Activated CD4-positive, alpha-beta T cell treated with anti-CD3 and anti-CD28 coated beads for 36 hours (primary cell): Measurements from ENCODE around the gene PSMD8. TPM values are rescaled to one million over a fixed set of nuclear protein-coding genes. Genes with fewer than 3 reads are reported as not detected.
A peak's percentile ranks its signal among the peaks of the same experiment; 100 is the strongest.
"Not testable (repeated sequence)": the region's sequence is repeated elsewhere in the genome, so short reads cannot be mapped to it uniquely, and the experiment has no call there.

Source experiments
- ATAC-seq: fragments of 200-7000 bp; cut with Tn5 transposase; one replicate; pipeline ENCODE4 v1.10.0; 2021; ENCODE audit warnings: mild to moderate bottlenecking, moderate library complexity
- CTCF ChIA-PET: fragments of 350-600 bp; sonication (Branson Sonifier 250); formaldehyde crosslinking; loops from one replicate; lab custom pipeline; 2021; ENCODE audit warnings: antibody characterized with exemption; lab: Charles Lee
- POLR2A ChIA-PET: fragments of 350-600 bp; sonication (Branson Sonifier 250); formaldehyde crosslinking; loops from one replicate; lab custom pipeline; 2021; ENCODE audit warnings: antibody characterized with exemption, inconsistent platforms; lab: Charles Lee
- DNase-seq: peaks from one replicate; pipeline ENCODE4 v3.0.0-alpha.2; 2020
- H3K27ac Mint-ChIP-seq: one replicate; pipeline ENCODE4 v1.8.0; 2021; ENCODE audit warnings: mixed read lengths
- H3K27me3 Mint-ChIP-seq: one replicate; pipeline ENCODE4 v1.8.0; 2021; ENCODE audit warnings: mixed read lengths
- H3K36me3 Mint-ChIP-seq: one replicate; pipeline ENCODE4 v1.8.0; 2021; ENCODE audit warnings: low read depth, mixed read lengths
- H3K4me1 Mint-ChIP-seq: one replicate; pipeline ENCODE4 v1.8.0; 2021; ENCODE audit warnings: mixed read lengths
- H3K4me3 Mint-ChIP-seq: one replicate; pipeline ENCODE4 v1.8.0; 2021; ENCODE audit warnings: mild to moderate bottlenecking, moderate library complexity, mixed read lengths
- H3K9me3 Mint-ChIP-seq: one replicate; pipeline ENCODE4 v1.8.0; 2021; ENCODE audit warnings: low read depth, mixed read lengths
- intact Hi-C, 2 experiments: fragments of 100-400 bp; cut with DNase I in 1 of 2; cut with micrococcal nuclease in 1 of 2; formaldehyde crosslinking; loops; one replicate each; pipeline versions ENCODE4 v1.14.2 to v1.15.1; 2022 to 2024; cut with DNase I, micrococcal nuclease
- total RNA-seq, 2 experiments: library from RNA; stranded (reverse); gene quantifications; one replicate each; pipeline ENCODE4 v1.2.3, GENCODE V29; 2021

PSMD8 gene
- total RNA-seq, 2 experiments from 2014 or later: 219 to 275 TPM

GRCh38 chr19:38424272-38424671 lies 49.9 kb downstream of the PSMD8 start:
- no peak overlapping the region for H3K4me3 Mint-ChIP-seq
- ATAC-seq (no peak), DNase-seq (no peak)
- no peaks in the 10 kb centered on the region for H3K36me3 Mint-ChIP-seq
- peaks cover 27% of the 10 kb centered on the region for H3K4me1 Mint-ChIP-seq
- intact Hi-C loops: no loop called here
- CTCF ChIA-PET: interaction anchor here (1.0 to 1.1 kb wide), 2 partner anchors 18 to 141 kb away, joined by 3 to 4 read pairs; no protein-coding TSS in a partner anchor
- POLR2A ChIA-PET: interaction anchor here (0.7 kb wide), 1 partner anchor 30 kb away, joined by 5 read pairs; no protein-coding TSS in a partner anchor
- no peak overlapping the region for H3K27ac Mint-ChIP-seq
- no peaks in the 10 kb centered on the region for H3K9me3 Mint-ChIP-seq
- H3K27me3 Mint-ChIP-seq: no peaks in the 10 kb centered on the region

GRCh38 chr19:38425222-38425809 lies 50.9 kb downstream of the PSMD8 start:
- H3K9me3 Mint-ChIP-seq: no peaks in the 10 kb centered on the region
- no peak for ATAC-seq
- DNase-seq: no peak
- H3K4me3 Mint-ChIP-seq: peak overlapping the region; percentile 60
- intact Hi-C loops: loop anchor here (5.0 kb wide), 4 partner anchors 127 to 977 kb away; no protein-coding TSS in a partner anchor
- H3K27ac Mint-ChIP-seq: peak overlapping the region; percentile 78
- CTCF ChIA-PET: interaction anchor here (0.5 to 4.6 kb wide), 2 partner anchors 22 to 462 kb away, joined by 4 to 23 read pairs; partner anchors contain the start of gene FAM98C
- H3K4me1 Mint-ChIP-seq: peaks cover 33% of the 10 kb centered on the region
- H3K36me3 Mint-ChIP-seq: no peaks in the 10 kb centered on the region
- H3K27me3 Mint-ChIP-seq: no peaks in the 10 kb centered on the region
- POLR2A ChIA-PET: interaction anchor here (0.7 kb wide), 1 partner anchor 31 kb away, joined by 5 read pairs; no protein-coding TSS in a partner anchor

- no peaks in the 10 kb centered on the region for H3K36me3 Mint-ChIP-seq
- POLR2A ChIA-PET: interaction anchor here (0.6 to 0.7 kb wide), 2 partner anchors 8 to 53 kb away, joined by 3 read pairs; no protein-coding TSS in a partner anchor
- DNase-seq (peak; percentile 78), ATAC-seq (peak; percentile 27)
- CTCF ChIA-PET: interaction anchor here (0.5 to 4.6 kb wide), 6 partner anchors 15 to 906 kb away, joined by 3 to 23 read pairs (median 3); partner anchors contain the start of gene FAM98C
- intact Hi-C loops: loop anchor here (5.0 kb wide), 4 partner anchors 126 to 976 kb away; no protein-coding TSS in a partner anchor
- H3K9me3 Mint-ChIP-seq: no peaks in the 10 kb centered on the region
- peak within 1 kb of the TSS; percentile 60 for H3K4me3 Mint-ChIP-seq
- H3K27ac Mint-ChIP-seq: peak within 1 kb of the TSS; percentile 90
- peaks cover 33% of the 10 kb centered on the region for H3K4me1 Mint-ChIP-seq
- H3K27me3 Mint-ChIP-seq: no peaks in the 10 kb centered on the region
Measured at GRCh38 chr19:38425810-38426466, 51.6 kb downstream of the PSMD8 start, which contains the start of gene RASGRP4. Gene RASGRP4 (minus strand): TSS chr19:38426219. CDS start chr19:38426091, 128 bp downstream.

- not testable (repeated sequence) for H3K36me3 Mint-ChIP-seq, H3K27me3 Mint-ChIP-seq, H3K9me3 Mint-ChIP-seq
- ChIA-PET CTCF (interaction anchor here (0.8 to 4.6 kb wide), 2 partner anchors 14 to 24 kb away, joined by 3 to 23 read pairs; partner anchors contain the start of gene FAM98C), POLR2A (interaction anchor here (0.7 kb wide), 1 partner anchor 135 kb away, joined by 3 read pairs; no protein-coding TSS in a partner anchor)
- peaks cover 33% of the 10 kb centered on the region for H3K4me1 Mint-ChIP-seq
- H3K27ac Mint-ChIP-seq: peak overlapping the region; percentile 92
- peak; percentile 83 for ATAC-seq
- peak overlapping the region; percentile 60 for H3K4me3 Mint-ChIP-seq
- intact Hi-C loops: loop anchor here (1.0 to 5.0 kb wide), 6 partner anchors 24 to 975 kb away; partner anchors contain the start of gene FAM98C (in 1 of the 2)
- peak; percentile 81 for DNase-seq
Measured at GRCh38 chr19:38427035-38427677, 52.8 kb downstream of the PSMD8 start.

GRCh38 chr19:38429055-38429810 lies 54.9 kb downstream of the PSMD8 start:
- Mint-ChIP-seq H3K27ac (peak overlapping the region; percentile 98), H3K9me3 (no peaks in the 10 kb centered on the region), H3K36me3 (no peaks in the 10 kb centered on the region), H3K4me1 (peaks cover 38% of the 10 kb centered on the region), H3K4me3 (peak overlapping the region; percentile 32), H3K27me3 (peaks cover 3% of the 10 kb centered on the region)
- POLR2A ChIA-PET: interaction anchor here (0.6 to 1.0 kb wide), 2 partner anchors 26 to 55 kb away, joined by 3 to 5 read pairs; no protein-coding TSS in a partner anchor
- ATAC-seq (peak; percentile 56), DNase-seq (peak; percentile 72)
- CTCF ChIA-PET: interaction anchor here (4.6 kb wide), 1 partner anchor 26 kb away, joined by 23 read pairs; the partner anchor contains the start of gene FAM98C
- intact Hi-C loops: loop anchor here (1.0 to 5.0 kb wide), 5 partner anchors 123 to 973 kb away; no protein-coding TSS in a partner anchor

- no peaks in the 10 kb centered on the region for H3K9me3 Mint-ChIP-seq
- CTCF ChIA-PET: interaction anchor here (4.6 kb wide), 1 partner anchor 27 kb away, joined by 23 read pairs; the partner anchor contains the start of gene FAM98C
- DNase-seq: no peak
- peaks cover 38% of the 10 kb centered on the region for H3K4me1 Mint-ChIP-seq
- intact Hi-C loops: loop anchor here (1.0 to 5.0 kb wide), 5 partner anchors 123 to 973 kb away; no protein-coding TSS in a partner anchor
- POLR2A ChIA-PET: no interaction called here
- H3K36me3 Mint-ChIP-seq: no peaks in the 10 kb centered on the region
- H3K27me3 Mint-ChIP-seq: peaks cover 5% of the 10 kb centered on the region
- no peak for ATAC-seq
- peak overlapping the region; percentile 28 for H3K4me3 Mint-ChIP-seq
- H3K27ac Mint-ChIP-seq: peak overlapping the region; percentile 98
Measured at GRCh38 chr19:38429811-38430156, 55.4 kb downstream of the PSMD8 start.

GRCh38 chr19:38430931-38431330 lies 56.6 kb downstream of the PSMD8 start:
- intact Hi-C loops: no loop called here
- H3K4me1 Mint-ChIP-seq: peaks cover 36% of the 10 kb centered on the region
- ChIA-PET POLR2A (interaction anchor here (0.6 to 0.7 kb wide), 2 partner anchors 26 to 481 kb away, joined by 3 to 5 read pairs; no protein-coding TSS in a partner anchor), CTCF (no interaction called here)
- no peaks in the 10 kb centered on the region for H3K36me3 Mint-ChIP-seq
- no peak for DNase-seq
- H3K4me3 Mint-ChIP-seq: no peak overlapping the region
- no peak overlapping the region for H3K27ac Mint-ChIP-seq
- ATAC-seq: no peak
- H3K9me3 Mint-ChIP-seq: no peaks in the 10 kb centered on the region
- peaks cover 5% of the 10 kb centered on the region for H3K27me3 Mint-ChIP-seq

- H3K27me3 Mint-ChIP-seq: peaks cover 9% of the 10 kb centered on the region
- H3K4me1 Mint-ChIP-seq: peaks cover 22% of the 10 kb centered on the region
- DNase-seq: peak; percentile 77
- CTCF ChIA-PET: no interaction called here
- POLR2A ChIA-PET: no interaction called here
- H3K9me3 Mint-ChIP-seq: no peaks in the 10 kb centered on the region
- no peaks in the 10 kb centered on the region for H3K36me3 Mint-ChIP-seq
- intact Hi-C loops: loop anchor here in 1 of 2 experiments (2.0 kb wide), 1 partner anchor 74 kb away; no protein-coding TSS in a partner anchor
- no peak within 1 kb of the TSS for H3K27ac Mint-ChIP-seq
- H3K4me3 Mint-ChIP-seq: peak within 1 kb of the TSS; percentile 51
- peak; percentile 57 for ATAC-seq
Measured at GRCh38 chr19:38433268-38433733, 58.9 kb downstream of the PSMD8 start, which contains the start of gene RYR1. Gene RYR1 (plus strand): TSS chr19:38433691. CDS start chr19:38433830, 139 bp downstream.
